Stimulated activated naive CD8-positive, alpha-beta T cell treated with anti-CD3 and anti-CD28 coated beads, Interleukin-15, Interleukin-2, amounts not matched to agents 100 U/mL and 50 U/mL, for 24 hours (primary cell): ENCODE data around the gene DLGAP4.
A peak's percentile ranks its signal among the peaks of the same experiment; 100 is the strongest.
"Not testable (repeated sequence)": the region's sequence is repeated elsewhere in the genome, so short reads cannot be mapped to it uniquely, and the experiment has no call there.

Experiments
- ATAC-seq: fragments of 150-1000 bp; cut with Tn5 transposase; one replicate; pipeline ENCODE4 v1.10.0; 2021
- DNase-seq: peaks from one replicate; pipeline ENCODE4 v3.0.0; 2021

Gene DLGAP4

GRCh38 chr20:36499723-36500501, 193.8 kb downstream of the DLGAP4 start:
- DNase-seq (no peak), ATAC-seq (no peak)

GRCh38 chr20:36501367-36502006, 195.3 kb downstream of the DLGAP4 start:
- DNase-seq (no peak), ATAC-seq (no peak)

GRCh38 chr20:36504295-36504694, 198.2 kb downstream of the DLGAP4 start:
- DNase-seq, result no peak
- ATAC-seq, result no peak

GRCh38 chr20:36506253-36506652, 200.1 kb downstream of the DLGAP4 start:
- DNase-seq, result no peak
- peak; percentile 32 for ATAC-seq

- ATAC-seq (no peak), DNase-seq (no peak)
Measured at GRCh38 chr20:36507746-36508145, 201.6 kb downstream of the DLGAP4 start.

GRCh38 chr20:36519012-36519719, 213.0 kb downstream of the DLGAP4 start:
- no peak for DNase-seq
- ATAC-seq, result peak; percentile 36

GRCh38 chr20:36519944-36520343, 213.8 kb downstream of the DLGAP4 start:
- ATAC-seq (no peak), DNase-seq (no peak)

GRCh38 chr20:36521526-36521925, 215.4 kb downstream of the DLGAP4 start:
- DNase-seq (no peak), ATAC-seq (no peak)

- ATAC-seq, DNase-seq: not testable (repeated sequence)
Measured at GRCh38 chr20:36522412-36522811, 216.3 kb downstream of the DLGAP4 start.

- ATAC-seq, result no peak
- DNase-seq, result no peak
Measured at GRCh38 chr20:36523341-36523740, 217.2 kb downstream of the DLGAP4 start.

GRCh38 chr20:36525620-36526365, 219.7 kb downstream of the DLGAP4 start:
- no peak for DNase-seq
- no peak for ATAC-seq

GRCh38 chr20:36526521-36527011, 220.4 kb downstream of the DLGAP4 start:
- DNase-seq (no peak), ATAC-seq (no peak)

GRCh38 chr20:36527331-36528125, 221.4 kb downstream of the DLGAP4 start:
- ATAC-seq, result no peak

GRCh38 chr20:36528176-36528874, 222.2 kb downstream of the DLGAP4 start:
- ATAC-seq (no peak), DNase-seq (no peak)

More at GRCh38 chr20:36527331-36528125, 221.4 kb downstream of the DLGAP4 start:
- DNase-seq, result no peak

GRCh38 chr20:36528875-36529417, 222.8 kb downstream of the DLGAP4 start:
- peak; percentile 12 for ATAC-seq
- DNase-seq, result no peak

GRCh38 chr20:36532388-36532787, 226.2 kb downstream of the DLGAP4 start:
- no peak for ATAC-seq
- no peak for DNase-seq

- no peak for DNase-seq
- no peak for ATAC-seq
Measured at GRCh38 chr20:36532822-36533221, 226.7 kb downstream of the DLGAP4 start.

GRCh38 chr20:36538026-36538722, 232.0 kb downstream of the DLGAP4 start:
- ATAC-seq, result no peak
- no peak for DNase-seq

- no peak for DNase-seq
- no peak for ATAC-seq
Measured at GRCh38 chr20:36540551-36541211, 234.5 kb downstream of the DLGAP4 start.
